Measurements from ENCODE around the gene SHISA7.

SHISA7 gene

DNA sequence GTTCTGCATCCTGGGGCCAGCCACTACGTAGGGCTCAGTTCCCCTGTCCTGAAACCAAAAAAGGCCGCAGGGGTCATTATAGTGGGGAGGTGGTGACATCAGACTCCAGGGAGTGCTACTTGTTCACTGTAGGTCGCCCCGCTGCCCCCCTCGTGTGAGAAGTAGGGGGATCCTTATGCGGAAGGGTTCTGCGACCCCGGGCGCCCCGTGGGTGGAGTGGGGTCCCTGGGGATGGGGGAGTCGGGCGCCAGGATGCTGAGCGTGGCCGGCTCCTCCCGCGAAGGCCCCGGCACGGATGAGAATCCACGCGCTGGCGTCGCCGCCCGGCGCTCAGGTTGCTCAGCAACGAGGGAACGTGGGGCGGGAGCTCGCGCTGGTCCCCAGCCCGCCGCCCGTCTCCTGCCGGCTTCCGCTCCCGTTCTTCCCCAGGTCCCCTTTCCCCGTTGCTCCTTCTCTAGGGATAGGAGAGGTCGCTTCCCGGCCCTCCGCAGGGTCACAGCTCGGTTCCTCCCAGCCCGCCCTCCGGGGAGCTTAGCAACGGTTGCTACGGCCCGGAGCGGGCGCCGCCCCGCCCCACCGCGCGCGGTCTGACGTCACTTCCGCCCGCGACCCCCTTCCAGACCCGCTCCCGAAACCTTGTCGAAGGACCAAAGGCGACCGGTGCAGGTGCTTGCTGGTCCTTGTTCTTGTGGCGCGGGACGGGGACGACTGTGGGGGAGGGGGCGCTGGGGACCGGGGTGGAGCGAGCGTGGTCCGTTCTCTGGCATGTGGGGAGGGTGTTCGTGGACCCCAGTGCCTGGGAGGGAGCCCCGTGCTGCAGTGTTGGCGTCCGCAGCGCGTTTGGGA lies 41.7 kb upstream of the SHISA7 start, which contains the start of gene NAT14 (continued):
- TF ChIP-seq, protein P1, sequence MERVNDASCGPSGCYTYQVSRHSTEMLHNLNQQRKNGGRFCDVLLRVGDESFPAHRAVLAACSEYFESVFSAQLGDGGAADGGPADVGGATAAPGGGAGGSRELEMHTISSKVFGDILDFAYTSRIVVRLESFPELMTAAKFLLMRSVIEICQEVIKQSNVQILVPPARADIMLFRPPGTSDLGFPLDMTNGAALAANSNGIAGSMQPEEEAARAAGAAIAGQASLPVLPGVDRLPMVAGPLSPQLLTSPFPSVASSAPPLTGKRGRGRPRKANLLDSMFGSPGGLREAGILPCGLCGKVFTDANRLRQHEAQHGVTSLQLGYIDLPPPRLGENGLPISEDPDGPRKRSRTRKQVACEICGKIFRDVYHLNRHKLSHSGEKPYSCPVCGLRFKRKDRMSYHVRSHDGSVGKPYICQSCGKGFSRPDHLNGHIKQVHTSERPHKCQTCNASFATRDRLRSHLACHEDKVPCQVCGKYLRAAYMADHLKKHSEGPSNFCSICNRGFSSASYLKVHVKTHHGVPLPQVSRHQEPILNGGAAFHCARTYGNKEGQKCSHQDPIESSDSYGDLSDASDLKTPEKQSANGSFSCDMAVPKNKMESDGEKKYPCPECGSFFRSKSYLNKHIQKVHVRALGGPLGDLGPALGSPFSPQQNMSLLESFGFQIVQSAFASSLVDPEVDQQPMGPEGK (tag by site-specific recombination; IDR thresholded peaks at IDR 0.05), result no peak; the same call in 1 of the 2 replicates
- TF ChIP-seq, protein P2, sequence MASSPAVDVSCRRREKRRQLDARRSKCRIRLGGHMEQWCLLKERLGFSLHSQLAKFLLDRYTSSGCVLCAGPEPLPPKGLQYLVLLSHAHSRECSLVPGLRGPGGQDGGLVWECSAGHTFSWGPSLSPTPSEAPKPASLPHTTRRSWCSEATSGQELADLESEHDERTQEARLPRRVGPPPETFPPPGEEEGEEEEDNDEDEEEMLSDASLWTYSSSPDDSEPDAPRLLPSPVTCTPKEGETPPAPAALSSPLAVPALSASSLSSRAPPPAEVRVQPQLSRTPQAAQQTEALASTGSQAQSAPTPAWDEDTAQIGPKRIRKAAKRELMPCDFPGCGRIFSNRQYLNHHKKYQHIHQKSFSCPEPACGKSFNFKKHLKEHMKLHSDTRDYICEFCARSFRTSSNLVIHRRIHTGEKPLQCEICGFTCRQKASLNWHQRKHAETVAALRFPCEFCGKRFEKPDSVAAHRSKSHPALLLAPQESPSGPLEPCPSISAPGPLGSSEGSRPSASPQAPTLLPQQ (tag by site-specific recombination; IDR thresholded peaks at IDR 0.05), result 0 out of 2 replicates have a peak, but pooled peaks have one; percentile 32
- no peak for TF ChIP-seq ZNF560 (tag by site-specific recombination; IDR thresholded peaks at IDR 0.05; ENCODE audit: borderline replicate concordance)
- TF ChIP-seq ZNF335 (tag by site-specific recombination; conservative IDR thresholded peaks at IDR 0.05), result peak; percentile 96
- TF ChIP-seq ZNF629 (tag by site-specific recombination; IDR thresholded peaks at IDR 0.05), result peak; percentile 79
- peak; percentile 68; the same call in 1 of the 2 replicates for TF ChIP-seq KLF9 (tag by site-specific recombination; IDR thresholded peaks at IDR 0.05; ENCODE audit: low read depth)
- TF ChIP-seq, protein P3, sequence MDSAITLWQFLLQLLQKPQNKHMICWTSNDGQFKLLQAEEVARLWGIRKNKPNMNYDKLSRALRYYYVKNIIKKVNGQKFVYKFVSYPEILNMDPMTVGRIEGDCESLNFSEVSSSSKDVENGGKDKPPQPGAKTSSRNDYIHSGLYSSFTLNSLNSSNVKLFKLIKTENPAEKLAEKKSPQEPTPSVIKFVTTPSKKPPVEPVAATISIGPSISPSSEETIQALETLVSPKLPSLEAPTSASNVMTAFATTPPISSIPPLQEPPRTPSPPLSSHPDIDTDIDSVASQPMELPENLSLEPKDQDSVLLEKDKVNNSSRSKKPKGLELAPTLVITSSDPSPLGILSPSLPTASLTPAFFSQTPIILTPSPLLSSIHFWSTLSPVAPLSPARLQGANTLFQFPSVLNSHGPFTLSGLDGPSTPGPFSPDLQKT (IDR thresholded peaks at IDR 0.05; ENCODE audit: borderline replicate concordance, low read depth, low read length), result no peak
- peak; percentile 66 for TF ChIP-seq ZBTB48 (tag by site-specific recombination; IDR thresholded peaks at IDR 0.05)
- no peak for TF ChIP-seq ZNF394 (tag by site-specific recombination; IDR thresholded peaks at IDR 0.05; ENCODE audit: borderline replicate concordance)
- TF ChIP-seq, protein P4, sequence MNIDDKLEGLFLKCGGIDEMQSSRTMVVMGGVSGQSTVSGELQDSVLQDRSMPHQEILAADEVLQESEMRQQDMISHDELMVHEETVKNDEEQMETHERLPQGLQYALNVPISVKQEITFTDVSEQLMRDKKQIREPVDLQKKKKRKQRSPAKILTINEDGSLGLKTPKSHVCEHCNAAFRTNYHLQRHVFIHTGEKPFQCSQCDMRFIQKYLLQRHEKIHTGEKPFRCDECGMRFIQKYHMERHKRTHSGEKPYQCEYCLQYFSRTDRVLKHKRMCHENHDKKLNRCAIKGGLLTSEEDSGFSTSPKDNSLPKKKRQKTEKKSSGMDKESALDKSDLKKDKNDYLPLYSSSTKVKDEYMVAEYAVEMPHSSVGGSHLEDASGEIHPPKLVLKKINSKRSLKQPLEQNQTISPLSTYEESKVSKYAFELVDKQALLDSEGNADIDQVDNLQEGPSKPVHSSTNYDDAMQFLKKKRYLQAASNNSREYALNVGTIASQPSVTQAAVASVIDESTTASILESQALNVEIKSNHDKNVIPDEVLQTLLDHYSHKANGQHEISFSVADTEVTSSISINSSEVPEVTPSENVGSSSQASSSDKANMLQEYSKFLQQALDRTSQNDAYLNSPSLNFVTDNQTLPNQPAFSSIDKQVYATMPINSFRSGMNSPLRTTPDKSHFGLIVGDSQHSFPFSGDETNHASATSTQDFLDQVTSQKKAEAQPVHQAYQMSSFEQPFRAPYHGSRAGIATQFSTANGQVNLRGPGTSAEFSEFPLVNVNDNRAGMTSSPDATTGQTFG (tag by site-specific recombination; IDR thresholded peaks at IDR 0.05; ENCODE audit: borderline replicate concordance), result no peak
- TF ChIP-seq ZNF114 (tag by site-specific recombination; IDR thresholded peaks at IDR 0.05), result no peak
- peak; percentile 4; the same call in 1 of the 2 replicates for TF ChIP-seq ZFHX2 (tag by site-specific recombination; conservative IDR thresholded peaks at IDR 0.05)
- no peak for TF ChIP-seq ZNF292 (tag by site-specific recombination; IDR thresholded peaks at IDR 0.05; ENCODE audit: borderline replicate concordance, low read depth)
- TF ChIP-seq ZNF677 (tag by site-specific recombination; IDR thresholded peaks at IDR 0.05), result no peak
- TF ChIP-seq, protein P5, sequence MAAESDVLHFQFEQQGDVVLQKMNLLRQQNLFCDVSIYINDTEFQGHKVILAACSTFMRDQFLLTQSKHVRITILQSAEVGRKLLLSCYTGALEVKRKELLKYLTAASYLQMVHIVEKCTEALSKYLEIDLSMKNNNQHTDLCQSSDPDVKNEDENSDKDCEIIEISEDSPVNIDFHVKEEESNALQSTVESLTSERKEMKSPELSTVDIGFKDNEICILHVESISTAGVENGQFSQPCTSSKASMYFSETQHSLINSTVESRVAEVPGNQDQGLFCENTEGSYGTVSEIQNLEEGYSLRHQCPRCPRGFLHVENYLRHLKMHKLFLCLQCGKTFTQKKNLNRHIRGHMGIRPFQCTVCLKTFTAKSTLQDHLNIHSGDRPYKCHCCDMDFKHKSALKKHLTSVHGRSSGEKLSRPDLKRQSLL (tag by site-specific recombination; IDR thresholded peaks at IDR 0.05), result no peak
- TF ChIP-seq, protein P6, sequence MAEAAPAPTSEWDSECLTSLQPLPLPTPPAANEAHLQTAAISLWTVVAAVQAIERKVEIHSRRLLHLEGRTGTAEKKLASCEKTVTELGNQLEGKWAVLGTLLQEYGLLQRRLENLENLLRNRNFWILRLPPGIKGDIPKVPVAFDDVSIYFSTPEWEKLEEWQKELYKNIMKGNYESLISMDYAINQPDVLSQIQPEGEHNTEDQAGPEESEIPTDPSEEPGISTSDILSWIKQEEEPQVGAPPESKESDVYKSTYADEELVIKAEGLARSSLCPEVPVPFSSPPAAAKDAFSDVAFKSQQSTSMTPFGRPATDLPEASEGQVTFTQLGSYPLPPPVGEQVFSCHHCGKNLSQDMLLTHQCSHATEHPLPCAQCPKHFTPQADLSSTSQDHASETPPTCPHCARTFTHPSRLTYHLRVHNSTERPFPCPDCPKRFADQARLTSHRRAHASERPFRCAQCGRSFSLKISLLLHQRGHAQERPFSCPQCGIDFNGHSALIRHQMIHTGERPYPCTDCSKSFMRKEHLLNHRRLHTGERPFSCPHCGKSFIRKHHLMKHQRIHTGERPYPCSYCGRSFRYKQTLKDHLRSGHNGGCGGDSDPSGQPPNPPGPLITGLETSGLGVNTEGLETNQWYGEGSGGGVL (tag by site-specific recombination; IDR thresholded peaks at IDR 0.05), result 0 out of 2 replicates have a peak, but pooled peaks have one; percentile 34
- TF ChIP-seq HOXC10 (CRISPR knock-in tag; IDR thresholded peaks at IDR 0.05), result peak; percentile 71; the same call in 1 of the 2 replicates
- no peak for TF ChIP-seq ZNF274 (IDR thresholded peaks at IDR 0.05; ENCODE audit: low read length)
- no peak for TF ChIP-seq ZNF274 (tag by site-specific recombination; IDR thresholded peaks at IDR 0.05; ENCODE audit: borderline replicate concordance)
- TF ChIP-seq ZNF558 (tag by site-specific recombination; IDR thresholded peaks at IDR 0.05), result no peak
- no peak for TF ChIP-seq ZFP69B (tag by site-specific recombination; IDR thresholded peaks at IDR 0.05)
- peak; percentile 38; the same call in 1 of the 2 replicates for TF ChIP-seq ZNF341 (tag by site-specific recombination; IDR thresholded peaks at IDR 0.05; ENCODE audit: low read depth)
- TF ChIP-seq, protein P7, sequence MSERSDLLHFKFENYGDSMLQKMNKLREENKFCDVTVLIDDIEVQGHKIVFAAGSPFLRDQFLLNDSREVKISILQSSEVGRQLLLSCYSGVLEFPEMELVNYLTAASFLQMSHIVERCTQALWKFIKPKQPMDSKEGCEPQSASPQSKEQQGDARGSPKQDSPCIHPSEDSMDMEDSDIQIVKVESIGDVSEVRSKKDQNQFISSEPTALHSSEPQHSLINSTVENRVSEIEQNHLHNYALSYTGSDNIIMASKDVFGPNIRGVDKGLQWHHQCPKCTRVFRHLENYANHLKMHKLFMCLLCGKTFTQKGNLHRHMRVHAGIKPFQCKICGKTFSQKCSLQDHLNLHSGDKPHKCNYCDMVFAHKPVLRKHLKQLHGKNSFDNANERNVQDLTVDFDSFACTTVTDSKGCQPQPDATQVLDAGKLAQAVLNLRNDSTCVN (tag by site-specific recombination; optimal IDR thresholded peaks at IDR 0.05), result peak; percentile 79
- TF ChIP-seq ZFP41 (tag by site-specific recombination; IDR thresholded peaks at IDR 0.05; ENCODE audit: borderline replicate concordance), result no peak
- TF ChIP-seq ZNF843 (tag by site-specific recombination; IDR thresholded peaks at IDR 0.05), result no peak
- no peak for TF ChIP-seq KLF10 (tag by site-specific recombination; IDR thresholded peaks at IDR 0.05)
- no peak for TF ChIP-seq YY1 (tag by site-specific recombination; IDR thresholded peaks at IDR 0.05)
